Psoas muscle (tissue), 8 donors: ENCODE results near the gene CRHR2. TPM values are rescaled to one million over a fixed set of nuclear protein-coding genes. Genes with fewer than 3 reads are reported as not detected.
A peak's percentile ranks its signal among the peaks of the same experiment; 100 is the strongest.

Experiments used
- ATAC-seq, 4 donors: fragments of 200-7000 bp; cut with Tn5 transposase; one replicate each; pipeline ENCODE4 v1.9.1; 2020; ENCODE audit warnings: moderate library complexity in 3 of 4, mild to moderate bottlenecking in 2 of 4
- DNase-seq, 2 donors: peaks; one replicate each; pipeline ENCODE4 v3.0.0-alpha.2; 2020
- H3K27ac ChIP-seq: fragments of 200-600 bp; one replicate; pipeline ENCODE4 v1.8.0; 2022
- H3K27me3 ChIP-seq, 3 donors: fragments of 200-600 bp in 1 of 3; one replicate each; pipeline versions ENCODE4 v1.6.1 to v1.8.0; 2013 to 2022; ENCODE audit warnings: low read length in 2 of 3, mild to moderate bottlenecking in 2 of 3, moderate library complexity in 1 of 3; ENCODE audit not compliant: insufficient read depth in 3 of 3
- H3K36me3 ChIP-seq, 2 donors: fragments of 200-600 bp in 1 of 2; one replicate each; pipeline versions ENCODE4 v1.6.1 to v1.8.0; 2013 to 2022; ENCODE audit warnings: low read depth in 1 of 2, mild to moderate bottlenecking in 1 of 2, moderate library complexity in 1 of 2; ENCODE audit not compliant: insufficient read depth in 1 of 2
- H3K4me1 ChIP-seq: fragments of 200-600 bp; one replicate; pipeline ENCODE4 v1.8.0; 2022
- H3K4me3 ChIP-seq: fragments of 200-600 bp; one replicate; pipeline ENCODE4 v1.8.0; 2022; ENCODE audit warnings: mild to moderate bottlenecking
- H3K9me3 ChIP-seq: fragments of 200-600 bp; one replicate; pipeline ENCODE4 v1.8.0; 2022
- CTCF ChIP-seq: fragments of 200-600 bp; IDR thresholded peaks from one replicate; pipeline ENCODE4 v1.8.0; 2022; ENCODE audit warnings: antibody characterized with exemption
- WGBS, 3 donors: extraction: QIAGEN DNeasy Blood & Tissue Kit; methylation state at CpG; one replicate each; pipeline versions ENCODE4 v1.1.6 to v1.1.7; 2013; 5-methylcytosine and 5-hydroxymethylcytosine counted together
- intact Hi-C, 2 donors: fragments of 100-400 bp; cut with DNase I; formaldehyde crosslinking; loops; one replicate each; pipeline versions ENCODE4 v1.11.0 to v1.14.2; 2022
- polyA plus RNA-seq, 3 donors: library from polyadenylated mRNA; stranded (reverse); fragments of 200-250 nt; gene quantifications; one replicate each; pipeline ENCODE4 v1.2.3, GENCODE V29; 2013
- total RNA-seq, 4 donors: library from RNA; stranded (reverse); fragmentation: NEBNext Ultra II Directional in 2 of 4; extraction: Animal tissue kit (Norgen Biotek cat#: 25700) in 2 of 4; gene quantifications; one replicate each; pipeline versions ENCODE4 v1.2.1 to v1.2.4, GENCODE V29; 2021 to 2023
- donor health status: healthy with polysubstance abuse.
- donor health status: DM: no; HTN: no; CAD: no; lungs with moderate emphysema.
- donor health status: Bipolar disorder and iron deficiency.
- donor health status: healthy.
- donor health status: DM: yes; HTN: yes; CAD: no.
- donor health status: DM: no; HTN: no; CAD: no.
- donor health status: DM: no; HTN: no; CAD: no.
- donor health status: DM: yes; HTN: yes; CAD: no.

CRHR2 gene
- total and polyA plus RNA-seq, 7 donors = 0.09 to 1.3 (median 0.34) TPM

GRCh38 chr7:30683306-30683705 is 1.1 kb upstream of the CRHR2 start:
- intact Hi-C loops = loop anchor here (2.0 to 5.0 kb wide), 2 partner anchors 57 to 59 kb away; no protein-coding TSS in a partner anchor
- ATAC-seq = no peak
- WGBS, 3 donors = 82 to 91% (median 89%) methylated on average over 5 of the region's 5 CpGs
- H3K4me1 ChIP-seq = peaks cover 21% of the 10 kb centered on the region
- peaks cover 0 to 21% (median 2%) of the 10 kb centered on the region in 3 donors for H3K27me3 ChIP-seq
- no peak for TF ChIP-seq CTCF
- no peak overlapping the region for H3K27ac ChIP-seq
- no peak for DNase-seq
- peak overlapping the region; percentile 65 for H3K4me3 ChIP-seq
- H3K9me3 ChIP-seq = no peaks in the 10 kb centered on the region
- H3K36me3 ChIP-seq = no peaks in the 10 kb centered on the region

- peak overlapping the region; percentile 65 for H3K4me3 ChIP-seq
- no peak for TF ChIP-seq CTCF
- no peak for DNase-seq
- peaks cover 21% of the 10 kb centered on the region for H3K4me1 ChIP-seq
- no peaks in the 10 kb centered on the region for H3K9me3 ChIP-seq
- H3K27me3 ChIP-seq = peaks cover 0 to 21% (median 2%) of the 10 kb centered on the region in 3 donors
- no peak overlapping the region for H3K27ac ChIP-seq
- intact Hi-C loops = loop anchor here (2.0 to 5.0 kb wide), 2 partner anchors 59 to 60 kb away; no protein-coding TSS in a partner anchor
- no peaks in the 10 kb centered on the region for H3K36me3 ChIP-seq
- peak; percentile 25 to 46 (median 26) for ATAC-seq
- 1 to 6% (median 3%) methylated on average over 24 to 40 of the region's 40 CpGs for WGBS, 3 donors
Measured at GRCh38 chr7:30681815-30682211, 443 bp downstream of the CRHR2 start.

- 24 to 36% (median 25%) methylated on average over 15 to 16 of the region's 16 CpGs for WGBS, 3 donors
- H3K36me3 ChIP-seq = no peaks in the 10 kb centered on the region
- no peaks in the 10 kb centered on the region for H3K9me3 ChIP-seq
- no peak overlapping the region for H3K27ac ChIP-seq
- DNase-seq (no peak), ATAC-seq (no peak)
- H3K4me1 ChIP-seq = peaks cover 21% of the 10 kb centered on the region
- peak overlapping the region; percentile 65 for H3K4me3 ChIP-seq
- intact Hi-C loops = loop anchor here in 1 of 2 donors (5.0 kb wide), 1 partner anchor 61 kb away; no protein-coding TSS in a partner anchor
- TF ChIP-seq CTCF = no peak
- H3K27me3 ChIP-seq = peaks cover 0 to 21% (median 2%) of the 10 kb centered on the region in 3 donors
Measured at GRCh38 chr7:30681331-30681797, 892 bp downstream of the CRHR2 start.

- intact Hi-C loops = loop anchor here in 1 of 2 donors (5.0 kb wide), 1 partner anchor 63 kb away; no protein-coding TSS in a partner anchor
- H3K4me1 ChIP-seq = peaks cover 21% of the 10 kb centered on the region
- peaks cover 0 to 21% (median 0%) of the 10 kb centered on the region in 3 donors for H3K27me3 ChIP-seq
- no peaks in the 10 kb centered on the region for H3K36me3 ChIP-seq
- no peak for TF ChIP-seq CTCF
- no peak overlapping the region for H3K4me3 ChIP-seq
- WGBS, 3 donors = 20 to 44% (median 30%) methylated on average over 2 of the region's 2 CpGs
- H3K27ac ChIP-seq = no peak overlapping the region
- no peaks in the 10 kb centered on the region for H3K9me3 ChIP-seq
- no peak for ATAC-seq
- no peak for DNase-seq
Measured at GRCh38 chr7:30679664-30680063, 2.6 kb downstream of the CRHR2 start.

- TF ChIP-seq CTCF = no peak
- intact Hi-C loops = no loop called here
- ATAC-seq (no peak), DNase-seq (no peak)
- peaks cover 14% of the 10 kb centered on the region for H3K4me1 ChIP-seq
- H3K9me3 ChIP-seq = no peaks in the 10 kb centered on the region
- no peaks in the 10 kb centered on the region for H3K36me3 ChIP-seq
- no peak overlapping the region for H3K27ac ChIP-seq
- 86 to 94% (median 93%) methylated on average over 2 of the region's 2 CpGs for WGBS, 3 donors
- no peak overlapping the region for H3K4me3 ChIP-seq
- peaks cover 0 to 21% (median 0%) of the 10 kb centered on the region in 3 donors for H3K27me3 ChIP-seq
Measured at GRCh38 chr7:30678805-30679204, 3.5 kb downstream of the CRHR2 start.
